Fibroblast of lung (primary cell): Measurements from ENCODE around the gene PDCD4.

Experiments used
- EZH2 ChIP-seq: IDR thresholded peaks from 2 replicates; pipeline ENCODE4 v1.5.1; 2012; ENCODE audit warnings: low read length, control low read depth, mild to moderate bottlenecking; ENCODE audit errors: missing control alignments
- TF ChIP-seq, protein P1 (sequence below), 2 donors: IDR thresholded peaks in 1 of 2; conservative IDR thresholded peaks in 1 of 2; 1 replicate in 1 of 2; 2 replicates in 1 of 2; pipeline ENCODE4 v1.5.1; 2011 to 2012; ENCODE audit warnings: low read length in 2 of 2, control low read depth in 1 of 2, inconsistent platforms in 1 of 2, low read depth in 1 of 2, mild to moderate bottlenecking in 1 of 2

DNA sequence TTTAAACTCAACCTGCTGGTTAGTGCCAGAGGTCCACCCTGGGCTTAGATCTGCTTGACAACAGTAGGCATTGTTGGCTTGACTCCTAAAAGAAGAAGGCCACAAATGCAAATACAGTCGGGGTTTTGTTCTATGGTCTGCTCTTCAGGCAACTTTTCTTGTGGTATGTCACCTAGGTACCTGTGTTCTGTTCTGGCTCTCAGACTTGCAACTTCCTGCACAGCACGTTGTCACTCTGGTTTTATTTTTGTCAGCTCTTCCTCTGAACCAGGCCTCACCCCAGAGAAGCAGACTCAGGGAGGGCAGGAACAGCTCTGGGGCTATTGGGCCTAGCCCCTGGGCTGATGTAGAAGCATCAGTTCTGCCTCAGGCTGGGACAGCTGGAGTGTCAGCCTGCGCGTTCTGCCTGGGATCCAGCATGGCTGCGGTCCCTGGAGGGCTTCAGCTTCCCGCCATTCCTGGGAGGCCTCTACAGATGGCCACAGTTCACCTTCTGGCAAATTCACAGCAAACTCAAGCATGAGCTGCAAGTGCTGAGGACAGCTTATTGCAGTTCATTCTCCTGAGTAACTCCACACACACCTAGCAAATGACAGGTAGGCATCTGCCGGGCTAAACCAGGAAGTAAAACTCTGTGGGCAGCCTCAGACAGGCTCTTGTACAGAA is 11.0 kb upstream of the PDCD4 start:
- TF ChIP-seq, protein P1, sequence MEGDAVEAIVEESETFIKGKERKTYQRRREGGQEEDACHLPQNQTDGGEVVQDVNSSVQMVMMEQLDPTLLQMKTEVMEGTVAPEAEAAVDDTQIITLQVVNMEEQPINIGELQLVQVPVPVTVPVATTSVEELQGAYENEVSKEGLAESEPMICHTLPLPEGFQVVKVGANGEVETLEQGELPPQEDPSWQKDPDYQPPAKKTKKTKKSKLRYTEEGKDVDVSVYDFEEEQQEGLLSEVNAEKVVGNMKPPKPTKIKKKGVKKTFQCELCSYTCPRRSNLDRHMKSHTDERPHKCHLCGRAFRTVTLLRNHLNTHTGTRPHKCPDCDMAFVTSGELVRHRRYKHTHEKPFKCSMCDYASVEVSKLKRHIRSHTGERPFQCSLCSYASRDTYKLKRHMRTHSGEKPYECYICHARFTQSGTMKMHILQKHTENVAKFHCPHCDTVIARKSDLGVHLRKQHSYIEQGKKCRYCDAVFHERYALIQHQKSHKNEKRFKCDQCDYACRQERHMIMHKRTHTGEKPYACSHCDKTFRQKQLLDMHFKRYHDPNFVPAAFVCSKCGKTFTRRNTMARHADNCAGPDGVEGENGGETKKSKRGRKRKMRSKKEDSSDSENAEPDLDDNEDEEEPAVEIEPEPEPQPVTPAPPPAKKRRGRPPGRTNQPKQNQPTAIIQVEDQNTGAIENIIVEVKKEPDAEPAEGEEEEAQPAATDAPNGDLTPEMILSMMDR (conservative IDR thresholded peaks at IDR 0.05 in 1 of 2, IDR thresholded peaks at IDR 0.05 in 1 of 2; ENCODE audit: low read depth in 1 of 2, low read length in 2 of 2): no peak
- no peak for TF ChIP-seq EZH2
